ENCODE measurements around the gene RXRB. TPM values are rescaled to one million over a fixed set of nuclear protein-coding genes. Genes with fewer than 3 reads are reported as not detected.

RXRB gene
- polyA plus RNA-seq, 1 donor (not counting 4 experiments of a cell fraction or from before 2014, with no cell fraction given), result 23.2 TPM

GRCh38 chr6:33160096-33160495 lies 40.4 kb downstream of the RXRB start:
- H3K9me3 ChIP-seq (ENCODE audit: control insufficient read depth, low read depth, low read length), result no peaks in the 10 kb centered on the region
- H3K27ac ChIP-seq (ENCODE audit: control insufficient read depth, insufficient read depth, low read length), result no peak overlapping the region
- H4K20me1 ChIP-seq (ENCODE audit: control insufficient read depth, extremely low read depth, insufficient read depth, low read length), result no peaks in the 10 kb centered on the region
- no peaks in the 10 kb centered on the region for H3K36me3 ChIP-seq (ENCODE audit: control insufficient read depth in 2 of 2, extremely low read depth in 1 of 2, insufficient read depth in 2 of 2, low read length in 2 of 2)
- H3K79me2 ChIP-seq (ENCODE audit: control insufficient read depth, insufficient read depth, low read length), result no peaks in the 10 kb centered on the region
- peaks cover 3% of the 10 kb centered on the region for H3K27me3 ChIP-seq (ENCODE audit: control insufficient read depth, extremely low read depth, insufficient read depth, low read length)
- no peak overlapping the region for H3K4me2 ChIP-seq (ENCODE audit: control insufficient read depth, extremely low read depth, insufficient read depth, low read depth, low read length)
- no peak overlapping the region for H3K9ac ChIP-seq (ENCODE audit: control insufficient read depth, extremely low read depth, insufficient read depth, low read length)
- H3K9me1 ChIP-seq (ENCODE audit: control insufficient read depth, extremely low read depth, insufficient read depth, low read length), result no peaks in the 10 kb centered on the region
- H3K4me1 ChIP-seq (ENCODE audit: control insufficient read depth, extremely low read depth, insufficient read depth, low read length), result peaks cover 11% of the 10 kb centered on the region
- no peak for TF ChIP-seq EZH2 (IDR thresholded peaks at IDR 0.05; ENCODE audit: low read length)
- no peak for TF ChIP-seq CTCF (optimal IDR thresholded peaks at IDR 0.05 in 1 of 3, IDR thresholded peaks at IDR 0.05 in 1 of 3, conservative IDR thresholded peaks at IDR 0.05 in 1 of 3; ENCODE audit: extremely low read depth in 1 of 3, insufficient read depth in 2 of 3, low read length in 3 of 3)
- FAIRE-seq, result no peak
- dilution Hi-C loops (cut with MboI; ENCODE audit: extremely low pct_ligation_motif_present, low sequenced_read_pairs), result no loop called here
- DNase-seq (ENCODE audit: low read depth, low spot score), result no peak
- H2AFZ ChIP-seq (ENCODE audit: control insufficient read depth, low read length), result no peak overlapping the region
- no peak overlapping the region for H3K4me3 ChIP-seq (ENCODE audit: control insufficient read depth in 2 of 3, extremely low read depth in 1 of 3, insufficient read depth in 2 of 3, low read depth in 1 of 3, low read length in 3 of 3)

- FAIRE-seq, result no peak
Measured at GRCh38 chr6:33156964-33157363, 43.5 kb downstream of the RXRB start.

More at GRCh38 chr6:33156964-33157363, 43.5 kb downstream of the RXRB start:
- no peaks in the 10 kb centered on the region for H3K9me3 ChIP-seq (ENCODE audit: control insufficient read depth, low read depth, low read length)
- TF ChIP-seq CTCF (optimal IDR thresholded peaks at IDR 0.05 in 1 of 3, IDR thresholded peaks at IDR 0.05 in 1 of 3, conservative IDR thresholded peaks at IDR 0.05 in 1 of 3; ENCODE audit: extremely low read depth in 1 of 3, insufficient read depth in 2 of 3, low read length in 3 of 3), result no peak
- no peak for TF ChIP-seq EZH2 (IDR thresholded peaks at IDR 0.05; ENCODE audit: low read length)
- H3K27me3 ChIP-seq (ENCODE audit: control insufficient read depth, extremely low read depth, insufficient read depth, low read length), result no peaks in the 10 kb centered on the region
- dilution Hi-C loops (cut with MboI; ENCODE audit: extremely low pct_ligation_motif_present, low sequenced_read_pairs), result no loop called here
- H2AFZ ChIP-seq (ENCODE audit: control insufficient read depth, low read length), result no peak overlapping the region
- no peak overlapping the region for H3K27ac ChIP-seq (ENCODE audit: control insufficient read depth, insufficient read depth, low read length)
- DNase-seq (ENCODE audit: low read depth, low spot score), result no peak
- no peaks in the 10 kb centered on the region for H3K36me3 ChIP-seq (ENCODE audit: control insufficient read depth in 2 of 2, extremely low read depth in 1 of 2, insufficient read depth in 2 of 2, low read length in 2 of 2)
- H3K79me2 ChIP-seq (ENCODE audit: control insufficient read depth, insufficient read depth, low read length), result no peaks in the 10 kb centered on the region
- H3K4me2 ChIP-seq (ENCODE audit: control insufficient read depth, extremely low read depth, insufficient read depth, low read depth, low read length), result no peak overlapping the region
- H3K9me1 ChIP-seq (ENCODE audit: control insufficient read depth, extremely low read depth, insufficient read depth, low read length), result no peaks in the 10 kb centered on the region
- peaks cover 3% of the 10 kb centered on the region for H3K4me1 ChIP-seq (ENCODE audit: control insufficient read depth, extremely low read depth, insufficient read depth, low read length)
- no peak overlapping the region for H3K4me3 ChIP-seq (ENCODE audit: control insufficient read depth in 2 of 3, extremely low read depth in 1 of 3, insufficient read depth in 2 of 3, low read depth in 1 of 3, low read length in 3 of 3)
- no peaks in the 10 kb centered on the region for H4K20me1 ChIP-seq (ENCODE audit: control insufficient read depth, extremely low read depth, insufficient read depth, low read length)
- no peak overlapping the region for H3K9ac ChIP-seq (ENCODE audit: control insufficient read depth, extremely low read depth, insufficient read depth, low read length)

Data from keratinocyte (primary cell).